SH-SY5Y (cell line): Measurements from ENCODE around the gene GABRG3.

ENCODE experiments used
- GATA2 ChIP-seq: IDR thresholded peaks from 2 replicates; pipeline ENCODE4 v1.6.1; 2011; ENCODE audit warnings: mild to moderate bottlenecking, low read depth, low read length
- GATA3 ChIP-seq: IDR thresholded peaks from 2 replicates; pipeline ENCODE4 v1.6.1; 2011; ENCODE audit warnings: low read depth, mild to moderate bottlenecking, low read length, moderate library complexity

DNA sequence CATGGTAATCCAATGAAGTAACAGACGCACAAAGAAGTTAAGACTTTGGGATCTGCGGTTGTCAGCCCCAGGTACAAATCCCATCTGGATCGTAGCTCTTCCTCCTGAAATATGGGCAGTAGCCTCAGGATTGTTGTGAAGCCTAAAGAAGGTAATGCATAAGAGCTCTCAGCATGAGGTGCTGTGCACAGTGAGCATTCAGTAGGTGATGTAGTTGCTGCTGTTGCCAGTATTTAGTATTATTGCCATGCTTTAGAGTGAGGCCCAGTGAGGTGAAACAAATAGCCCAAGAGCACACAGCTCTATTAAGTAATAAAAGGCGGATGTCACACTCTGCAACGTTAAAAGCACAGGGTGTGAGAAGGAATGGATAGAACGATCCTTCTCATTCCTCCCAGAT lies 225.7 kb downstream of the GABRG3 start:
- TF ChIP-seq GATA2 = no peak
- no peak for TF ChIP-seq GATA3
